Astrocyte (in vitro differentiated cells and primary cell): Measurements from ENCODE around the gene ANKRD44. TPM values are rescaled to one million over a fixed set of nuclear protein-coding genes. Genes with fewer than 3 reads are reported as not detected.

Experiments used
- DNase-seq: peaks from one replicate; pipeline ENCODE4 v3.0.0-alpha.2; 2010; ENCODE audit warnings: low read depth
- FAIRE-seq: peaks from 2 replicates; lab custom pipeline; 2011; peaks lifted over from hg19 to GRCh38; lab: Jason Lieb, UNC
- H2AFZ ChIP-seq: 2 replicates; pipeline ENCODE4 v1.6.0; 2012; ENCODE audit warnings: low read depth, low read length, inconsistent platforms
- H3K27ac ChIP-seq: 2 replicates; pipeline ENCODE4 v1.5.1; 2011; ENCODE audit warnings: low read depth, low read length, inconsistent platforms
- H3K27me3 ChIP-seq: 2 replicates; pipeline ENCODE4 v1.6.0; 2011; ENCODE audit warnings: low read length, inconsistent platforms; ENCODE audit not compliant: insufficient read depth
- H3K36me3 ChIP-seq: 2 replicates; pipeline ENCODE4 v1.5.1; 2011; ENCODE audit warnings: low read length, inconsistent platforms; ENCODE audit not compliant: insufficient read depth
- H3K4me1 ChIP-seq: 2 replicates; pipeline ENCODE4 v1.5.1; 2011; ENCODE audit warnings: low read length, inconsistent platforms; ENCODE audit not compliant: insufficient read depth
- H3K4me2 ChIP-seq: 2 replicates; pipeline ENCODE4 v1.6.0; 2012; ENCODE audit warnings: low read length, inconsistent platforms
- H3K4me3 ChIP-seq: 2 replicates; pipeline ENCODE4 v1.5.1; 2011; ENCODE audit warnings: low read depth, mild to moderate bottlenecking, low read length, inconsistent platforms; ENCODE audit not compliant: insufficient read depth
- H3K79me2 ChIP-seq: 2 replicates; pipeline ENCODE4 v1.6.0; 2012; ENCODE audit warnings: mild to moderate bottlenecking, low read length, inconsistent platforms; ENCODE audit not compliant: insufficient read depth
- H3K9ac ChIP-seq: 2 replicates; pipeline ENCODE4 v1.6.0; 2012; ENCODE audit warnings: mild to moderate bottlenecking, low read length, inconsistent platforms
- H3K9me3 ChIP-seq: 2 replicates; pipeline ENCODE4 v1.5.1; 2012; ENCODE audit warnings: low read depth, mild to moderate bottlenecking, low read length, inconsistent platforms; ENCODE audit not compliant: insufficient read depth
- H4K20me1 ChIP-seq: 2 replicates; pipeline ENCODE4 v1.6.0; 2012; ENCODE audit warnings: low read length, inconsistent platforms; ENCODE audit not compliant: insufficient read depth
- H3K27ac Mint-ChIP-seq: one replicate; pipeline ENCODE4 v1.8.0; 2021; ENCODE audit warnings: mild to moderate bottlenecking, mixed read lengths; ENCODE audit not compliant: unreplicated experiment
- H3K27me3 Mint-ChIP-seq: one replicate; pipeline ENCODE4 v1.8.0; 2021; ENCODE audit warnings: low read depth, mixed read lengths; ENCODE audit not compliant: unreplicated experiment
- H3K36me3 Mint-ChIP-seq: one replicate; pipeline ENCODE4 v1.8.0; 2021; ENCODE audit warnings: low read depth, mixed read lengths; ENCODE audit not compliant: unreplicated experiment
- H3K4me1 Mint-ChIP-seq: one replicate; pipeline ENCODE4 v1.8.0; 2021; ENCODE audit warnings: low read depth, mixed read lengths; ENCODE audit not compliant: unreplicated experiment
- H3K4me3 Mint-ChIP-seq: one replicate; pipeline ENCODE4 v1.8.0; 2021; ENCODE audit warnings: mild to moderate bottlenecking, moderate library complexity, mixed read lengths; ENCODE audit not compliant: unreplicated experiment
- H3K9me3 Mint-ChIP-seq: one replicate; pipeline ENCODE4 v1.8.0; 2021; ENCODE audit warnings: mild to moderate bottlenecking, mixed read lengths; ENCODE audit not compliant: unreplicated experiment
- EZH2 ChIP-seq: IDR thresholded peaks from 2 replicates; pipeline ENCODE4 v1.6.1; 2012; ENCODE audit warnings: mild to moderate bottlenecking, low read length, inconsistent platforms; ENCODE audit not compliant: insufficient read depth
- total RNA-seq: library from RNA; stranded (reverse); gene quantifications from 2 replicates; pipeline ENCODE4 v1.2.1, GENCODE V29; 2021
- TF ChIP-seq, protein P1 (sequence below): IDR thresholded peaks from 2 replicates; pipeline ENCODE4 v1.5.1; 2011; ENCODE audit warnings: low read depth, mild to moderate bottlenecking, inconsistent platforms, low read length, moderate library complexity; ENCODE audit not compliant: insufficient read depth

ANKRD44 gene
- total RNA-seq, 1 donor from 2014 or later: 7.2 TPM

DNA sequence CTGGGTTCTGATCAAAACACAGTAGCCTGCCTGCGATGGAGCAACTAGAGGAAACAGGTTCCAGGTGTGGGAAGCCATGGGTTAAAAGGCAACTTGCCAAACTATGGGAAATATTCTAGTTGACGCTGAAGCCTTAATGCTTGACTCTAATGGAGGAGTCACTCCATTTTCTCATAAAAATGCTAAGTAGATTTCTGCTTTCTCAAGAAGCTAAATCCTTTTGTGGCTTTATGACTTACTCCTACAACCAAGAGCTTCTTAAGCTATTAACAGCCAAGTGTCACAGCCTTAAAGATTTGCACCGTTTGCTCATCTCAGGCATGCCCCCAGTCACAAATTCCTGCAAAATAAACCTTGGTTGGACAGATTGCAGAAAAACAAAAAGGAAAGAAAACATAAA lies 25.2 kb downstream of the ANKRD44 start:
- Histone ChIP-seq H4K20me1 (no peaks in the 10 kb centered on the region), H3K27me3 (no peaks in the 10 kb centered on the region), H3K27ac (no peak overlapping the region), H3K9me3 (no peaks in the 10 kb centered on the region), H3K36me3 (no peaks in the 10 kb centered on the region), H3K79me2 (no peaks in the 10 kb centered on the region), H3K4me1 (peaks cover 4% of the 10 kb centered on the region), H3K9ac (no peak overlapping the region), H3K4me2 (no peak overlapping the region), H2AFZ (no peak overlapping the region), H3K4me3 (no peak overlapping the region)
- H3K4me3 Mint-ChIP-seq: no peak overlapping the region
- H3K27me3 Mint-ChIP-seq: no peaks in the 10 kb centered on the region
- peaks cover 2% of the 10 kb centered on the region for H3K36me3 Mint-ChIP-seq
- FAIRE-seq (no peak), DNase-seq (no peak)
- H3K4me1 Mint-ChIP-seq: peaks cover 6% of the 10 kb centered on the region
- no peak for TF ChIP-seq EZH2
- no peak overlapping the region for H3K27ac Mint-ChIP-seq
- H3K9me3 Mint-ChIP-seq: peaks cover 3% of the 10 kb centered on the region

DNA sequence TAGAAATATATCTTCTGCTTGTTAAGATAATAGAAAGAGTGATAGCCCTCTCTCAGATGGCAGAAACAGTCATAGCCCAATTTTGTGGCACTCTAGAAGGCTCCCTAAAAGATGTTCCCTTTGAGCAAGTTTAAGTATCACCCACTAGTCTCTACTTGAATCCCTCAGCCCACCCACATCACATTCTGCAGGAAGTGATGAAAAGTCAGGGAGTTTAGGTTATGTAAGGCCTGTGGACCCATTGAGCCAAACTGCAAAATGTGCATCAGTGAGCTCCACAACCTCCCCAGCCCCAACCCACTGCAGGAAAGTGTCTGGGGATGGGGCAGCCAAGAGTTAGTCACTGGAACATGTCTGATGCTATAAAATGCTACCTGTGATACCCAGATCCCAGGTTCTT lies 25.6 kb downstream of the ANKRD44 start:
- H3K4me3 Mint-ChIP-seq: no peak overlapping the region
- Histone ChIP-seq H3K79me2 (no peaks in the 10 kb centered on the region), H3K27me3 (no peaks in the 10 kb centered on the region), H3K9ac (no peak overlapping the region), H3K4me2 (no peak overlapping the region), H3K36me3 (no peaks in the 10 kb centered on the region), H3K4me3 (no peak overlapping the region), H3K4me1 (peaks cover 4% of the 10 kb centered on the region), H4K20me1 (no peaks in the 10 kb centered on the region), H3K9me3 (no peaks in the 10 kb centered on the region), H3K27ac (no peak overlapping the region), H2AFZ (no peak overlapping the region)
- FAIRE-seq (no peak), DNase-seq (no peak)
- TF ChIP-seq, protein P1, sequence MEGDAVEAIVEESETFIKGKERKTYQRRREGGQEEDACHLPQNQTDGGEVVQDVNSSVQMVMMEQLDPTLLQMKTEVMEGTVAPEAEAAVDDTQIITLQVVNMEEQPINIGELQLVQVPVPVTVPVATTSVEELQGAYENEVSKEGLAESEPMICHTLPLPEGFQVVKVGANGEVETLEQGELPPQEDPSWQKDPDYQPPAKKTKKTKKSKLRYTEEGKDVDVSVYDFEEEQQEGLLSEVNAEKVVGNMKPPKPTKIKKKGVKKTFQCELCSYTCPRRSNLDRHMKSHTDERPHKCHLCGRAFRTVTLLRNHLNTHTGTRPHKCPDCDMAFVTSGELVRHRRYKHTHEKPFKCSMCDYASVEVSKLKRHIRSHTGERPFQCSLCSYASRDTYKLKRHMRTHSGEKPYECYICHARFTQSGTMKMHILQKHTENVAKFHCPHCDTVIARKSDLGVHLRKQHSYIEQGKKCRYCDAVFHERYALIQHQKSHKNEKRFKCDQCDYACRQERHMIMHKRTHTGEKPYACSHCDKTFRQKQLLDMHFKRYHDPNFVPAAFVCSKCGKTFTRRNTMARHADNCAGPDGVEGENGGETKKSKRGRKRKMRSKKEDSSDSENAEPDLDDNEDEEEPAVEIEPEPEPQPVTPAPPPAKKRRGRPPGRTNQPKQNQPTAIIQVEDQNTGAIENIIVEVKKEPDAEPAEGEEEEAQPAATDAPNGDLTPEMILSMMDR: no peak
- TF ChIP-seq EZH2: no peak
- H3K27me3 Mint-ChIP-seq: no peaks in the 10 kb centered on the region
- peaks cover 4% of the 10 kb centered on the region for H3K9me3 Mint-ChIP-seq
- no peak overlapping the region for H3K27ac Mint-ChIP-seq
- peaks cover 2% of the 10 kb centered on the region for H3K36me3 Mint-ChIP-seq
- peaks cover 6% of the 10 kb centered on the region for H3K4me1 Mint-ChIP-seq

DNA sequence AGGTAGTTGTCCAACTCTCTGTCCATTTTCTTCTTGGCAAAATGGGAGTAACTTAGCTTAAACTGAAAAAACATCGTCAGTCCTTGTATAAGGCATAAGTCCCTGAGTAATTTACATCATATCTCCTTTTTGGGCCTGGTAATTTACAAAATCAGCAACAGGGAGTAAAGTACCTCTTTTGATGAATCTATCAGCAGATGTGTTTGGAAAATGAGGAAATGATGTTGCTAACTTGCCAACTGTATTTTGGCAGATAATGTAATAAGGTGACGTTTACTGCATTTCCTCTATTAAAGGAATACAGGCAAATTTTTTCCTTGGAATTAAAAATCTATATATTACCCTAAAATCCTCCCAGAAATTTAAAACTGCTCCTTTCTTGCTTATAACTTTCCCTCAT lies 29.2 kb downstream of the ANKRD44 start:
- H3K36me3 Mint-ChIP-seq: no peaks in the 10 kb centered on the region
- H3K4me3 Mint-ChIP-seq: no peak overlapping the region
- Histone ChIP-seq H4K20me1 (peaks cover 9% of the 10 kb centered on the region), H3K79me2 (no peaks in the 10 kb centered on the region), H3K4me3 (no peak overlapping the region), H3K4me2 (no peak overlapping the region), H3K4me1 (no peaks in the 10 kb centered on the region), H3K9ac (no peak overlapping the region), H3K27me3 (no peaks in the 10 kb centered on the region), H2AFZ (no peak overlapping the region), H3K27ac (no peak overlapping the region), H3K9me3 (no peaks in the 10 kb centered on the region), H3K36me3 (no peaks in the 10 kb centered on the region)
- H3K27me3 Mint-ChIP-seq: no peaks in the 10 kb centered on the region
- H3K4me1 Mint-ChIP-seq: peaks cover 3% of the 10 kb centered on the region
- H3K9me3 Mint-ChIP-seq: peaks cover 5% of the 10 kb centered on the region
- TF ChIP-seq, protein P1: no peak
- TF ChIP-seq EZH2: no peak
- DNase-seq: no peak
- FAIRE-seq: no peak
- H3K27ac Mint-ChIP-seq: no peak overlapping the region
